ENCODE measurements around the gene TAF8. TPM values are rescaled to one million over a fixed set of nuclear protein-coding genes. Genes with fewer than 3 reads are reported as not detected.

The TAF8 gene
- total RNA-seq, 2 experiments from 2014 or later: 40.0 to 42.3 TPM

DNA sequence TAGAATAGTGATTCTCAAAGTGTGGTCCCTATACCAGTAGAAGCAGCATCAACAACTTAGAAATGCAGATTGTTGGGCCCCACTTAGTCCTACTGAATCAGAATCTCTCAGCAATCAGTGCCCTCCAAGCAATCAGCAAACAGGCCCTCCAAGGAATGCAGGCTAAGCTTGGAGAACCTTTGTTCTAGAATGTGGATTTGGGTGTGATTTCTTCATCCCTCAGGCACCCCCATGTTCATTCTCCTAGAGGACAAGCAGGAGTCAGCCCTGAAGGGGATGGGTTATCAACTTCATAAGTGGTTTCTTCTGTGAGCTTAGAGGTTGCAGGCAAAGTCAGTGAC is 40.5 kb upstream of the TAF8 start:
- intact Hi-C loops (cut with micrococcal nuclease): loop anchor here (5.0 kb wide), 2 partner anchors 33 to 37 kb away; no protein-coding TSS in a partner anchor
- TF ChIP-seq, protein P1, sequence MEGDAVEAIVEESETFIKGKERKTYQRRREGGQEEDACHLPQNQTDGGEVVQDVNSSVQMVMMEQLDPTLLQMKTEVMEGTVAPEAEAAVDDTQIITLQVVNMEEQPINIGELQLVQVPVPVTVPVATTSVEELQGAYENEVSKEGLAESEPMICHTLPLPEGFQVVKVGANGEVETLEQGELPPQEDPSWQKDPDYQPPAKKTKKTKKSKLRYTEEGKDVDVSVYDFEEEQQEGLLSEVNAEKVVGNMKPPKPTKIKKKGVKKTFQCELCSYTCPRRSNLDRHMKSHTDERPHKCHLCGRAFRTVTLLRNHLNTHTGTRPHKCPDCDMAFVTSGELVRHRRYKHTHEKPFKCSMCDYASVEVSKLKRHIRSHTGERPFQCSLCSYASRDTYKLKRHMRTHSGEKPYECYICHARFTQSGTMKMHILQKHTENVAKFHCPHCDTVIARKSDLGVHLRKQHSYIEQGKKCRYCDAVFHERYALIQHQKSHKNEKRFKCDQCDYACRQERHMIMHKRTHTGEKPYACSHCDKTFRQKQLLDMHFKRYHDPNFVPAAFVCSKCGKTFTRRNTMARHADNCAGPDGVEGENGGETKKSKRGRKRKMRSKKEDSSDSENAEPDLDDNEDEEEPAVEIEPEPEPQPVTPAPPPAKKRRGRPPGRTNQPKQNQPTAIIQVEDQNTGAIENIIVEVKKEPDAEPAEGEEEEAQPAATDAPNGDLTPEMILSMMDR (IDR thresholded peaks at IDR 0.05): no peak

DNA sequence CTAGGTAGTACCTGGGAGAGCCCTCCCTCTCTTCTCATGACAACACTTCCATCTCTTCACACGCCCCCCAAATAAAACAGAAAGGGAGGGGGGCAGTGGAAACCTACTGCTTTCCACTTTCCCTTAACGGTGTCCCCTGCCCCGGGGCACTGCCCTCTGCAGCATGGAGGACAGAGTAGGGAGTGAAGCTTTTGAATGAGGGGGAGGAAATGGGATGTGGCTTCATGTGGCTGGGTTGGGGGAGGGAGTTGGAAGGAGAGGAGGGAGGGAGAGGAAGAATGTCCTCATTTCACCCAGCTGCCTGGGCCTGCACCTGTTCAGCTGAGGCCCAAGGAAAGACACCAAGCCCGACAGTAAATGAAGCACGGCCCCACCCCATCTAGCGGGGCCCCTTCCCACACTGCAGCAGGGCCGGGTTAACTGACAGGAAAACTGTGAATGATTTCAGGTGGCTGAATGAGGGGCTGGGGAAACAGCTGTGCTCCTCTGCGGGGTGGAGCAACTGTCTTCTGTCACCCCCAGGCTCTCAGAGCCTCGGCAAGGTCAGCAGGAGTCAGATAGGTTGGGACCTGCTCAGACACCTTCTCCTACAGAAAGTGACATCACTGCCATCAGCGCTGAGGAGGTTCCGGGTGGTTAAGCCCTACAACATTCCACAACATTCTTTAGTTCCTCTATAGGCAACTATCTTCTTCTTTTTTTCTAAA is 40.0 kb upstream of the TAF8 start:
- H3K27ac Mint-ChIP-seq: peak overlapping the region; percentile 94
- intact Hi-C loops (cut with micrococcal nuclease): loop anchor here (5.0 kb wide), 2 partner anchors 33 to 37 kb away; no protein-coding TSS in a partner anchor
- H3K4me1 Mint-ChIP-seq (ENCODE audit: low read depth): peaks cover 76% of the 10 kb centered on the region
- TF ChIP-seq, protein P1 (IDR thresholded peaks at IDR 0.05): no peak
- ChIA-PET CTCF (interaction anchor here (1.0 to 1.8 kb wide), 5 partner anchors 11 to 74 kb away, joined by 3 to 6 read pairs (median 4); no protein-coding TSS in a partner anchor), POLR2A (interaction anchor here (0.7 to 2.3 kb wide), 13 partner anchors 12 to 77 kb away, joined by 3 to 9 read pairs (median 5); partner anchors contain the start of gene CCND3)
- peak; percentile 69 for ATAC-seq
- H3K9me3 Mint-ChIP-seq: peaks cover 5% of the 10 kb centered on the region
- peaks cover 26% of the 10 kb centered on the region for H3K36me3 Mint-ChIP-seq (ENCODE audit: low read depth)
- peak overlapping the region; percentile 74 for H3K4me3 Mint-ChIP-seq
- no peaks in the 10 kb centered on the region for H3K27me3 Mint-ChIP-seq
- DNase-seq: peak; percentile 68

More for the DNA sequence above, 40.5 kb upstream of the TAF8 start:
- ChIA-PET CTCF (interaction anchor here (1.0 to 1.8 kb wide), 5 partner anchors 10 to 73 kb away, joined by 3 to 6 read pairs (median 4); no protein-coding TSS in a partner anchor), POLR2A (interaction anchor here (0.6 to 2.3 kb wide), 13 partner anchors 13 to 76 kb away, joined by 3 to 9 read pairs (median 5); partner anchors contain the start of gene CCND3)
- H3K4me3 Mint-ChIP-seq: peak overlapping the region; percentile 74
- H3K4me1 Mint-ChIP-seq (ENCODE audit: low read depth): peaks cover 77% of the 10 kb centered on the region
- H3K27me3 Mint-ChIP-seq: no peaks in the 10 kb centered on the region
- H3K27ac Mint-ChIP-seq: peak overlapping the region; percentile 94
- DNase-seq (no peak), ATAC-seq (peak; percentile 3)
- H3K36me3 Mint-ChIP-seq (ENCODE audit: low read depth): peaks cover 24% of the 10 kb centered on the region
- peaks cover 4% of the 10 kb centered on the region for H3K9me3 Mint-ChIP-seq

DNA sequence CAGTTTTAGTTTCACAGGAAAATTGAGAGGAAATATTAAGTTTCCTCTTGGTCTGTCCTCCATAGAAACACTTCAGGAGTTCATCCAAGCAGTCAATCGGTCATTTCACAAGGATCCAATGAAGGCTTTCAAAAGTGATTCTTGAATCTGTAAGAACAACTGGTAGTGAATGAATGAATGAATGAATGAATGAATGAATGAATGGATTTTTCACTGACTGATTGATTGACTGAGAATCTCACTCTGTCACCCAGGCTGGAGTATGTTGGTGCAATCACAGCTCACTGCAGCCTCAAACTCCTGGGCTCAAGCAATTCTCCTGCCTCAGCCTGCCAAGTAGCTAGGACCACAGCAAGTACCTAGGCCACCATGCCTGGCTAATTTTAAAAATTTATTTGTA is 39.4 kb upstream of the TAF8 start:
- Mint-ChIP-seq H3K27ac (peak overlapping the region; percentile 94), H3K4me1 (ENCODE audit: low read depth) (peaks cover 76% of the 10 kb centered on the region), H3K27me3 (no peaks in the 10 kb centered on the region), H3K36me3 (ENCODE audit: low read depth) (peaks cover 26% of the 10 kb centered on the region), H3K4me3 (peak overlapping the region; percentile 74), H3K9me3 (peaks cover 5% of the 10 kb centered on the region)
- intact Hi-C loops (cut with micrococcal nuclease): loop anchor here (5.0 kb wide), 2 partner anchors 34 to 36 kb away; no protein-coding TSS in a partner anchor
- no peak for ATAC-seq
- TF ChIP-seq, protein P1 (IDR thresholded peaks at IDR 0.05): no peak
- ChIA-PET POLR2A (interaction anchor here (0.8 to 1.5 kb wide), 5 partner anchors 12 to 77 kb away, joined by 3 to 7 read pairs (median 3); no protein-coding TSS in a partner anchor), CTCF (interaction anchor here (1.3 to 1.8 kb wide), 3 partner anchors 11 to 75 kb away, joined by 3 to 4 read pairs (median 4); no protein-coding TSS in a partner anchor)
- no peak for DNase-seq

DNA sequence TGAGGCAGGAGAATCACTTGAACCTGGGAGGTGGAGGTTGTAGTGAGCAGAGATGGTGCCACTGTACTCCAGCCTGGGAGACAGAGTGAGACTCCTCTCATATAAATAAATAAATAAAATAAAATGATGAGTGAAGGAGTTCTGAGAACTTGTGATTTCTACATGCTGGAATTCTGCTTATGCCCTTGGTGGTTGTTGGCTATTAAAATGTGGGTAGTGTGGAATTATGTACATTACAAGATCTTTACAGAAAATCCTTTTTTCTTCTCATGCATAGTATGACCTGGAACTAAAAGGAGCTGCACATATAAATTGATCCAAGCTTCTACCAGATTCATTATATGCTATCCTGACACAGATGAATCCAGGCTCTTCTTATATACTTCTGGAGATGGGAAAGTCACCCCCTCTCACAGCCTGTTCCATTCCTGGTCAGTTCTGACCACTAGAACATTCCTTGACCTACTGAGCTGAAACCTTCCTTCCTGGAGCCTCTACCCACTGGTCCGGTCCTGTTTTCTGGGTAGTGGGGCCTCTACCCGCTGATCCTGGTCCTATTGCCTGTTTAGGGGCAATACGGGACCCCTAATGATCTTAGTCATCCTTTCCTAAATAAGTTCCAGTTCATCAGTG is 37.7 kb upstream of the TAF8 start:
- intact Hi-C loops (cut with micrococcal nuclease): loop anchor here (5.0 kb wide), 2 partner anchors 35 kb away; no protein-coding TSS in a partner anchor
- Mint-ChIP-seq H3K36me3 (ENCODE audit: low read depth) (peaks cover 27% of the 10 kb centered on the region), H3K27ac (peak overlapping the region; percentile 83), H3K4me1 (ENCODE audit: low read depth) (peaks cover 80% of the 10 kb centered on the region), H3K4me3 (no peak overlapping the region), H3K27me3 (no peaks in the 10 kb centered on the region), H3K9me3 (peaks cover 5% of the 10 kb centered on the region)
- ChIA-PET CTCF (interaction anchor here (0.9 to 2.1 kb wide), 5 partner anchors 29 to 226 kb away, joined by 3 to 6 read pairs (median 4); partner anchors contain the start of genes BYSL and MED20), POLR2A (interaction anchor here (0.8 to 2.0 kb wide), 3 partner anchors 10 to 28 kb away, joined by 3 to 9 read pairs (median 6); no protein-coding TSS in a partner anchor)
- DNase-seq: no peak
- ATAC-seq: no peak
- TF ChIP-seq, protein P1 (IDR thresholded peaks at IDR 0.05): no peak

Measured in activated CD8-positive, alpha-beta T cell treated with anti-CD3 and anti-CD28 coated beads for 36 hours (primary cell).